Measurements from ENCODE around the gene FABP3. TPM values are rescaled to one million over a fixed set of nuclear protein-coding genes. Genes with fewer than 3 reads are reported as not detected.

The FABP3 gene
- total RNA-seq, 1 donor from 2014 or later: 2.2 TPM

- Histone ChIP-seq H3K4me1 (peaks cover 24% of the 10 kb centered on the region), H2AFZ (replicated peaks) (no peak overlapping the region), H4K20me1 (ENCODE audit: low read depth) (peaks cover 8% of the 10 kb centered on the region), H3K79me2 (ENCODE audit: low read depth) (no peaks in the 10 kb centered on the region), H3K9me3 (ENCODE audit: low read depth) (no peaks in the 10 kb centered on the region), H3K9ac (no peak overlapping the region), H3K36me3 (no peaks in the 10 kb centered on the region), H3K27me3 (peaks cover 11% of the 10 kb centered on the region), H3K4me3 (no peak overlapping the region), H3K4me2 (no peak overlapping the region), H3F3A (ENCODE audit: low read depth) (peaks cover 28% of the 10 kb centered on the region), H3K27ac (no peak overlapping the region)
- Mint-ChIP-seq H3K9me3 (no peaks in the 10 kb centered on the region), H3K27ac (peak overlapping the region; percentile 5), H3K4me1 (peaks cover 40% of the 10 kb centered on the region), H3K27me3 (ENCODE audit: insufficient read depth, low read depth) (no peaks in the 10 kb centered on the region), H3K4me3 (peak overlapping the region; percentile 23), H3K36me3 (peaks cover 4% of the 10 kb centered on the region)
- no peak for DNase-seq (ENCODE audit: low spot score)
- TF ChIP-seq, protein P1, sequence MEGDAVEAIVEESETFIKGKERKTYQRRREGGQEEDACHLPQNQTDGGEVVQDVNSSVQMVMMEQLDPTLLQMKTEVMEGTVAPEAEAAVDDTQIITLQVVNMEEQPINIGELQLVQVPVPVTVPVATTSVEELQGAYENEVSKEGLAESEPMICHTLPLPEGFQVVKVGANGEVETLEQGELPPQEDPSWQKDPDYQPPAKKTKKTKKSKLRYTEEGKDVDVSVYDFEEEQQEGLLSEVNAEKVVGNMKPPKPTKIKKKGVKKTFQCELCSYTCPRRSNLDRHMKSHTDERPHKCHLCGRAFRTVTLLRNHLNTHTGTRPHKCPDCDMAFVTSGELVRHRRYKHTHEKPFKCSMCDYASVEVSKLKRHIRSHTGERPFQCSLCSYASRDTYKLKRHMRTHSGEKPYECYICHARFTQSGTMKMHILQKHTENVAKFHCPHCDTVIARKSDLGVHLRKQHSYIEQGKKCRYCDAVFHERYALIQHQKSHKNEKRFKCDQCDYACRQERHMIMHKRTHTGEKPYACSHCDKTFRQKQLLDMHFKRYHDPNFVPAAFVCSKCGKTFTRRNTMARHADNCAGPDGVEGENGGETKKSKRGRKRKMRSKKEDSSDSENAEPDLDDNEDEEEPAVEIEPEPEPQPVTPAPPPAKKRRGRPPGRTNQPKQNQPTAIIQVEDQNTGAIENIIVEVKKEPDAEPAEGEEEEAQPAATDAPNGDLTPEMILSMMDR (IDR thresholded peaks at IDR 0.05): no peak
- no peak for TF ChIP-seq EZH2 (IDR thresholded peaks at IDR 0.05)
- TF ChIP-seq EZH2phosphoT487 (IDR thresholded peaks at IDR 0.05): no peak
Observed at GRCh38 chr1:31372051-31372450, 825 bp downstream of the FABP3 start.

DNA sequence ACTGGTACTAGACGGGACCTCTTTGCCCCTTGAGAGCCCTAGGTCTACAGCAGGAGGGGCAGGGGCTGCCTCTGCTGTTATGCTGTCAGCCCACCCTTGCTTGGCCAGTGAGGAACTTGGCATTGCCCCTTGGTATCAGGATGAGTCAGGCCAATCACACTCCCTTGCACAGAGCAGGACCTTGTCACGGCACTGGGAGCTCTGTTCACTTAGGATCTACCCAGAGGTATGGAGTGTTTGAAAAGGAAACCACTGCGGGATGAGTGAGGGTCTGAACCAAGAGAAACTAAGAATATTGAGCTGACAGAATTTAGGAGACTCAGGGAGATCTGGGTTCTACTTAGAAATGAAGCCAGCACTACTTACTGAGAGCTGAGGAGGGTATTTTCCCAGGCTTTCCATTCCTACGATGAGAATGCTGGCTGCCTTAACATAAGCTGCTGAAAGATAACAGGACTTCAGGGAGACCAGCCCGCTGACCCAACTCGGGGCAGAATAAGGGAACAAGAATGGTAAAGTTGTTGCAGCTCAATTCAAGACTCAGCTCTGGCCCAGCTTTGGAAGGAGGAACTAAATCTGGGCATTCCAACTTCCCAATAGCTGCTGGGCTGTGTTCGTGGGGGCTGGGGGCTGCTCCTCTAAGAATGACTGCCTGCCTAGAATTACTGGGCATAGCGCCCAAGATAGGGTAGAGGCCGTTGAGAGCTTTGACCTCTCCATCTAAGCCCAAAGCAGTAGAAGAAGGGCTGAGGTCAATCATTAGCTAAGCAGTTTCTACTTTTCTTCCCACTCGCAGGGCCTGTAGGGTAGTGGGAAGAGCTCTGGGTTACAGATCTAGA is 1.5 kb downstream of the FABP3 start:
- peaks cover 28% of the 10 kb centered on the region for H3F3A ChIP-seq (ENCODE audit: low read depth)
- no peak overlapping the region for H3K4me3 ChIP-seq
- no peaks in the 10 kb centered on the region for H3K36me3 ChIP-seq
- no peak overlapping the region for H3K27ac ChIP-seq
- Mint-ChIP-seq H3K9me3 (no peaks in the 10 kb centered on the region), H3K4me3 (no peak overlapping the region), H3K36me3 (peaks cover 8% of the 10 kb centered on the region), H3K27me3 (ENCODE audit: insufficient read depth, low read depth) (no peaks in the 10 kb centered on the region), H3K27ac (peak overlapping the region; percentile 36), H3K4me1 (peaks cover 34% of the 10 kb centered on the region)
- H3K9me3 ChIP-seq (ENCODE audit: low read depth): no peaks in the 10 kb centered on the region
- H4K20me1 ChIP-seq (ENCODE audit: low read depth): peaks cover 8% of the 10 kb centered on the region
- TF ChIP-seq EZH2phosphoT487 (IDR thresholded peaks at IDR 0.05) (no peak), EZH2 (IDR thresholded peaks at IDR 0.05) (no peak)
- TF ChIP-seq, protein P1 (IDR thresholded peaks at IDR 0.05): no peak
- no peak overlapping the region for H3K9ac ChIP-seq
- no peak overlapping the region for H2AFZ ChIP-seq (replicated peaks)
- H3K27me3 ChIP-seq: peaks cover 11% of the 10 kb centered on the region
- H3K79me2 ChIP-seq (ENCODE audit: low read depth): no peaks in the 10 kb centered on the region
- H3K4me2 ChIP-seq: no peak overlapping the region
- no peak for DNase-seq (ENCODE audit: low spot score)
- H3K4me1 ChIP-seq: peaks cover 18% of the 10 kb centered on the region

DNA sequence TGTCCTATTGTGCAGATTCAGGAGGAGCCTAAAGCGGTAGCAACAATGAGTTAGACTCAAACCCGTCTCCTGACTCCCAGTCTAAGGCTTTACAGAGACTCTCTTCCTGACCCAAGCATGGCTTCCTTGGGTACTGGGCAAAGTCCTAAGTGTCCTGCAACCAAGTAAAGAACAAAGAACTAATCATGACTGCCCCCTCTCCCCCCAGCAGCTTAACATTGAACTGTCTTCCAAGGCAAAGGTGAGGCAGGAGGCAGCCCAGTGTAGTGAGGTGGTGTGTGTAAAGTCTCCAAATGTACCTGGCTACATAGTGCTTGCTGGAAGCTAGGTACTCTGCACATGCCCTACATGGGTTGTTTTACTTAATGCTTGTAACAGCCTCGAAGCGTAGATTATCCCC is 2.3 kb downstream of the FABP3 start:
- peaks cover 16% of the 10 kb centered on the region for H3K4me1 ChIP-seq
- no peak overlapping the region for H3K27ac ChIP-seq
- Mint-ChIP-seq H3K4me3 (no peak overlapping the region), H3K36me3 (peaks cover 12% of the 10 kb centered on the region), H3K27ac (no peak overlapping the region), H3K4me1 (peaks cover 28% of the 10 kb centered on the region), H3K9me3 (no peaks in the 10 kb centered on the region), H3K27me3 (ENCODE audit: insufficient read depth, low read depth) (no peaks in the 10 kb centered on the region)
- TF ChIP-seq, protein P1 (IDR thresholded peaks at IDR 0.05): no peak
- TF ChIP-seq EZH2 (IDR thresholded peaks at IDR 0.05) (no peak), EZH2phosphoT487 (IDR thresholded peaks at IDR 0.05) (no peak)
- no peaks in the 10 kb centered on the region for H3K79me2 ChIP-seq (ENCODE audit: low read depth)
- H4K20me1 ChIP-seq (ENCODE audit: low read depth): peaks cover 8% of the 10 kb centered on the region
- no peak overlapping the region for H3K4me3 ChIP-seq
- no peak overlapping the region for H3K4me2 ChIP-seq
- H3K36me3 ChIP-seq: no peaks in the 10 kb centered on the region
- no peaks in the 10 kb centered on the region for H3K9me3 ChIP-seq (ENCODE audit: low read depth)
- peaks cover 28% of the 10 kb centered on the region for H3F3A ChIP-seq (ENCODE audit: low read depth)
- no peak overlapping the region for H3K9ac ChIP-seq
- no peak for DNase-seq (ENCODE audit: low spot score)
- no peak overlapping the region for H2AFZ ChIP-seq (replicated peaks)
- peaks cover 11% of the 10 kb centered on the region for H3K27me3 ChIP-seq
